ENCODE results near the gene MRPL36. TPM values are rescaled to one million over a fixed set of nuclear protein-coding genes. Genes with fewer than 3 reads are reported as not detected.

Gene MRPL36
- total RNA-seq, 1 experiment from 2014 or later = 50.5 TPM

GRCh38 chr5:1834022-1834551 lies 34.5 kb upstream of the MRPL36 start:
- no peak for DNase-seq (ENCODE audit: low read depth)
- in situ Hi-C loops (cut with HindIII; ENCODE audit: low pct_unique_long_range_greater_than_20kb, low sequenced_read_pairs) = no loop called here

GRCh38 chr5:1833264-1834021 lies 33.8 kb upstream of the MRPL36 start:
- DNase-seq (ENCODE audit: low read depth) = no peak
- in situ Hi-C loops (cut with HindIII; ENCODE audit: low pct_unique_long_range_greater_than_20kb, low sequenced_read_pairs) = no loop called here

DNA sequence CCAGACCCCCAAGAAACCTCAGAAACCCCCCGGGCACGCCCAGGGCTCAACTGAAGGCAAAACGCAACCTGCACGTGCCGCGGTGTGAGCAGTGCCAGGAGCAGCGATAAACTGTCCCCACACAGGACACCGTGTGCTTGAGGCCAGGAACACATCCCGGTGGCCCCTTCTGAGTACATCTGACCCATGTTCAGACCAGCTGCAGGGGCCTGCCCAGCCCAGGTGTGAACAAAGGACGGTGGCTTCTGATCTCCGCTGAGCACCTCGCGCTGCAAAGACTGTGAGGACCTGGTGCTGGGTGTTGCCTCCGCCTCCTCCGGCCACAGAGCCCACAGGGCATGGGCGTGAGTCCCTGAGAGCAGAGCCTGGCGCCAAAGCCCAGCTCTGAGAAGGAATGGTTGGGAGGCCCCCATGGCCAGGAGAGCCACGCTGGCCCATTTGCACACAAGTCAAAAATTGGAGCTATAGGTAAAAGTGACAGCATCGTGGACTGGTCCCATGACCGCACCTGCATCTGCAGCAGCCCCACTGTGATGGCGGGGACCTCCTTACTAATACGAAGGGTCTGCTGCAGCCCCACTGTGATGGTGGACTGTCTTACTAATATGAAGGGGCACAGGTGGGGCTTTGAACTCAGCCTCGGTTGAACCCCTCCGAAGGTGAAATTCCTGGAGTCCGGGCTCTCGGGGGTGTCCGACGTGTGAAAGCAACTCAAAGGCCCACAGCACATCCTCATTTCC lies 33.0 kb upstream of the MRPL36 start:
- DNase-seq (ENCODE audit: low read depth) = no peak
- in situ Hi-C loops (cut with HindIII; ENCODE audit: low pct_unique_long_range_greater_than_20kb, low sequenced_read_pairs) = no loop called here

GRCh38 chr5:1831677-1832313 lies 32.2 kb upstream of the MRPL36 start:
- DNase-seq (ENCODE audit: low read depth) = no peak
- in situ Hi-C loops (cut with HindIII; ENCODE audit: low pct_unique_long_range_greater_than_20kb, low sequenced_read_pairs) = no loop called here

DNA sequence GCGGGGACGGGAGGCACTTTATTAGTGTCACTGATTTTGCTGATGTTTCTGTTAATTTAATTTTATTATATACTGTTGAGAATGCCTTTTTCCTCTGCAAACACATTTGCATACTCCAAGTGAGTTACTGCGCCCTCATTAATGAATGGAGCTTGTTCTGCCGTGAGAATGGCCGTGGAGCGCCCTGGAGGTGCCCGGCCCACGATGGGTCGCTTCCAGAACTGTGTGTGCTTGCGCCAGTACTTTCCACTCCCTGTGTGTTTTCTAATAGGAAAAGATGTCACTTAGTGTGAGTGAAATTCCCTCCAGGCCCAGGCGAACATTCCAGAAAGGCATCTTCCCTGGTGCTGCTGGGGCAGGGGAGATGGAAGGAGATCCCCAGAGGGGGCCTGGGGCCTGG lies 31.6 kb upstream of the MRPL36 start:
- in situ Hi-C loops (cut with HindIII; ENCODE audit: low pct_unique_long_range_greater_than_20kb, low sequenced_read_pairs) = no loop called here

GRCh38 chr5:1830571-1831228 lies 31.1 kb upstream of the MRPL36 start:
- no peak for DNase-seq (ENCODE audit: low read depth)
- in situ Hi-C loops (cut with HindIII; ENCODE audit: low pct_unique_long_range_greater_than_20kb, low sequenced_read_pairs) = no loop called here

More for the DNA sequence above, 31.6 kb upstream of the MRPL36 start:
- DNase-seq (ENCODE audit: low read depth) = no peak

- DNase-seq (ENCODE audit: low read depth) = no peak
- in situ Hi-C loops (cut with HindIII; ENCODE audit: low pct_unique_long_range_greater_than_20kb, low sequenced_read_pairs) = no loop called here
Measured at GRCh38 chr5:1827886-1828397, 28.3 kb upstream of the MRPL36 start.

- in situ Hi-C loops (cut with HindIII; ENCODE audit: low pct_unique_long_range_greater_than_20kb, low sequenced_read_pairs) = no loop called here
- no peak for DNase-seq (ENCODE audit: low read depth)
Measured at GRCh38 chr5:1827025-1827885, 27.6 kb upstream of the MRPL36 start.

DNA sequence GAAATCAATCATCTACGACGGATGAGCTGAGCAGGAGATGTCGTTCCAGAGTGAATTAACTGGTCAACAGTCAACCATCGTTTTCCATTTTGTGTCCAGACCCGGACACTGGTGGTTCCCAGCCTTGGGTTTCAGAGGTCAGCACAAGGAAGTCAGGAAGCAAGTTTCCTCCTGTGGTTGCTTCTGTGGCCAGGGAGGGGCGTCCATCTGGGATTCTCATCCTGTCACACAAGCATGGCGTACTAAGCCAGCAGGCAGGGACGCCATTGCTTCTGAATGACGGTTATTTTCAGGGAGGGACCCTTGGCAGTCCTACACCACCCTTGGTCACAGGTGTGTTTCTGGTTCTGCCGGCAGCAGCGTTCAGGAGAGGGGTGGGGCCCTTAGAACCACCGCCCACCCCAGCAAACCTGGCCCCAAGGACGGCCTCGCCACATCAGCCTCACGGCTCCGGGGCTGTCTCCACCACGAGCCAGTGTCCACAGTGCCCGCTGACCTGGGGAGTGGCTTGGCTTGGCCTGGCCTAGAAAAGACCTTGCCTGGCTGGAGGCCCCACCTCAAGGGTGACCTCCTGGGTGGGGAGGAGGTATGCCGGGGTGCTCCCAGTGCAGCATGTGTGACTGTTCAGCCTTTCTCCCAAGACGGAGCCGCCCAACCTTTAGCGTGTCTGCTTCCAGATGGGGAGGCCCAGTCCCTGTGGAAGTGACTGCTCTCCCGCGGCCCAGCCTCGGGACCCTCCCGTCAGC lies 26.8 kb upstream of the MRPL36 start:
- DNase-seq (ENCODE audit: low read depth) = no peak
- in situ Hi-C loops (cut with HindIII; ENCODE audit: low pct_unique_long_range_greater_than_20kb, low sequenced_read_pairs) = no loop called here

GRCh38 chr5:1824903-1825841 lies 25.5 kb upstream of the MRPL36 start:
- in situ Hi-C loops (cut with HindIII; ENCODE audit: low pct_unique_long_range_greater_than_20kb, low sequenced_read_pairs) = no loop called here
- DNase-seq (ENCODE audit: low read depth) = no peak

DNA sequence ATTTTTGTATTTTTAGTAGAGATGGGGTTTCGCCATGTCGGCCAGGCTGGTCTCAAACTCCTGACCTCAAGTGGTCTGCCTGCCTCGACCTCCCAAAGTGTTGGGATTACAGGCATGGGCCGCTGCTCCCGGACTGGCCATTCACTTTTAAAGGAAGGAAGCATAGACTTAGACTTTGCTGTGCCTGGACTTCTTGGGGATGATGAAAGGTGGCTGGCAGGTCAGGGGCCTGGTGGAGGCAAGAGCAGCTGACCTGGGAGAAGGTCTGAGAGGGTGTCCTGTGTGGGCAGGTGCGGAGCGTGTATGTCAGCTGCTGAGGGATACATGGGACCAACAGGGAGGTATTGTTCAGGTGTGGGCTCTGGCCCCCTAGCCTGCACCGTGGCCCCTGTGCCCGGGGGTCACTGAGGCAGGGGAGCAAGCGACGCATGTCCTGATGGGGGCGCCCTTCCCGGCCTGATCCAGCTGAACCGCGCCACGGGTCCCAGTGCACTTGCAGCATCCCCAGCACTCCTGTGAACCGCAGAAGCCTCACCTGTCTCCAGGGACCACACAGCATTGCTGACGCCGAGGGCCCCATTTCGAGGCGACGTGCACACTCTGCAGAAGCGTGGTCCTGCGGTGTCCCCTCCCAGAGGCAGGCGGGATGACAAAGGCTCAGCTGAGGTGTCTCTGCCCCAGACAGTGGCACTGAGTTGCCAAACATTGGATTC lies 24.6 kb upstream of the MRPL36 start:
- no peak for DNase-seq (ENCODE audit: low read depth)
- in situ Hi-C loops (cut with HindIII; ENCODE audit: low pct_unique_long_range_greater_than_20kb, low sequenced_read_pairs) = no loop called here

GRCh38 chr5:1823381-1824034 lies 23.9 kb upstream of the MRPL36 start:
- in situ Hi-C loops (cut with HindIII; ENCODE audit: low pct_unique_long_range_greater_than_20kb, low sequenced_read_pairs) = no loop called here
- no peak for DNase-seq (ENCODE audit: low read depth)

DNA sequence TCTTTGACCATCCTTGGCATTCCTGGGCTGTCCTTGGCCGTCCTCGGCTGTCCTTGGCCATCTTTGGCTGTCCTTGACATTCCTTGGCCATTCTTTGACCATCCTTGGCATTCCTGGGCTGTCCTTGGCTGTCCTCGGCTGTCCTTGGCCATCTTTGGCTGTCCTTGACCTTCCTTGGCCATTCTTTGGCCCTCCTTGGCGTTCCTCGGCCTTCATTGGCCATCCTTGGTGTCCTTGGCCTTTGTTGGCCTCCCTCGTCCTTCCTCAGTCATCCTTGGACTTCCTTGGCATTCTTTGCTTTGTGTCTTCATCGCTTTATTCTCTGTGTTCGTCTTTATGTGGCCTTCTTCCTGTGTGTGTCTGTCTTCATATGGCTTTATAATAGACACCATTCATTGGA lies 22.2 kb upstream of the MRPL36 start:
- in situ Hi-C loops (cut with HindIII; ENCODE audit: low pct_unique_long_range_greater_than_20kb, low sequenced_read_pairs) = no loop called here
- DNase-seq (ENCODE audit: low read depth) = no peak

GRCh38 chr5:1820926-1821325 lies 21.3 kb upstream of the MRPL36 start:
- DNase-seq (ENCODE audit: low read depth) = no peak
- in situ Hi-C loops (cut with HindIII; ENCODE audit: low pct_unique_long_range_greater_than_20kb, low sequenced_read_pairs) = no loop called here

DNA sequence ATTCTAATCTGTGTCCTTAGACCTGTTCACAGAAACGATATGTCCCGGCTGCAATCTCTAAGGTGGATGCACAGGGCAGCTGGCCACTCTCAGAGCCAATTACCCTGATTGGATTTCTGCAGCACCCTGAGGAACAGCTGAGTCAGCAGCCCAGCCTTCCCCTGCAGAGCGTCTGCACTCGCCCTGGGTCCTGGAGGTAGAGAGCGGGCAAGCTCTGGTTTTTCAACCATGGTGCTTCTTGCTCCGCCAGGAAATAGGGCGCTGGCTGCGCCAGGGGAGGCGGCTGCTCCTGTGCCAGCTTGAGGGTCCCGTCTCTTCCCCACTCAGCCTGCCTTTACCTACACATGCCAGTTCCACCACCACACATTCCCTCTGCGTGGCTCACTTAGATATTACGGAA lies 20.7 kb upstream of the MRPL36 start:
- in situ Hi-C loops (cut with HindIII; ENCODE audit: low pct_unique_long_range_greater_than_20kb, low sequenced_read_pairs) = no loop called here

More for the DNA sequence above, 20.7 kb upstream of the MRPL36 start:
- no peak for DNase-seq (ENCODE audit: low read depth)

All from Caki2 (cell line).